ENCODE results near the gene SLC26A9. TPM values are rescaled to one million over a fixed set of nuclear protein-coding genes. Genes with fewer than 3 reads are reported as not detected.
A peak's percentile ranks its signal among the peaks of the same experiment; 100 is the strongest.

Gene SLC26A9
- total RNA-seq, 1 donor from 2014 or later: not detected

DNA sequence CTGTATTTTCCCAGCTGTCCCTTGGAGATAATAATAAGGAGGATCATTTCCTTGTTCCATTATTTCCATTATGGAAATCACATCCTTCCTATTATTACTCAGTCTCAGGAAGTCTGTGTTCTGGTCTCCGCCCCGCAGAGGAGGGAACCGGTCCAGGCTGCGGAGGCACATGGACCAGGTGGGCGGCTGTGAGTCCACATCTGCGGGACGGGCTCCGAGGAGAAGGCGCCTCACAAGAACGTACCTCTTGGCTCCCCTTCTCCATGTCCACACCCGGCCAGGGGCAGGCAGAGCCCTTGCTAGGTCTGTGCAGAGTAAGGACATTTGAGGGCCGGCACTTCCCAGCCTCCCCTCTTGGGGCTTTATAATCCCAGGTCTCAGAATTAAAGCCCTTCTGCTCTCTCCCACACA is 45.3 kb upstream of the SLC26A9 start:
- H3K9me3 Mint-ChIP-seq (ENCODE audit: low read depth): no peaks in the 10 kb centered on the region
- H3K27ac Mint-ChIP-seq (ENCODE audit: unreplicated experiment): no peak overlapping the region
- no peak overlapping the region for H3K4me3 Mint-ChIP-seq (ENCODE audit: unreplicated experiment)

DNA sequence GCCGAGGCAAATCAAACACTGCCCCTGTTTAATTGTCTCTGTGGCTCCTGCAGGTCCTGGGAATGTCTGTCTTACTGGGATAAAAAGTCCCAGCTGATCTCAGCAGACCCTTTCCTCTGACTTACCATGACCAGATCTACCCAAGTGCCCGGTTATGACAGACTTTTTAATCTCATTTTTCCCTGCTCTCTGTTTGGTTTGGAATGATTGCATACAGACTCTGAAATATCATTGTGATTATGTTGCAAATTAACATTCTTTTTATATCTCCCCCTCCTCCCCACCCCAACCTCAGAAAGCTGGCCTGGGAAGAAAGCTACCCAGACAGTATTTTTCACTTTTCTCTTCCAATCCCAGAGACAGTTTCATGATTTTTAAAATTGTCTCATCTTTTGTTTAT is 43.6 kb upstream of the SLC26A9 start:
- Mint-ChIP-seq H3K9me3 (ENCODE audit: low read depth) (no peaks in the 10 kb centered on the region), H3K27ac (ENCODE audit: unreplicated experiment) (peak overlapping the region; percentile 71), H3K4me3 (ENCODE audit: unreplicated experiment) (no peak overlapping the region), H3K4me1 (ENCODE audit: low read depth) (peaks cover 20% of the 10 kb centered on the region), H3K36me3 (ENCODE audit: low read depth) (peaks cover 24% of the 10 kb centered on the region), H3K27me3 (ENCODE audit: low read depth) (no peaks in the 10 kb centered on the region)
- no peak for TF ChIP-seq CTCF (IDR thresholded peaks at IDR 0.05)
- DNase-seq (ENCODE audit: low spot score): no peak

More for the DNA sequence above, 45.3 kb upstream of the SLC26A9 start:
- TF ChIP-seq CTCF (IDR thresholded peaks at IDR 0.05): no peak
- H3K4me1 Mint-ChIP-seq (ENCODE audit: low read depth): peaks cover 20% of the 10 kb centered on the region
- no peak for DNase-seq (ENCODE audit: low spot score)
- peaks cover 24% of the 10 kb centered on the region for H3K36me3 Mint-ChIP-seq (ENCODE audit: low read depth)
- H3K27me3 Mint-ChIP-seq (ENCODE audit: low read depth): no peaks in the 10 kb centered on the region

DNA sequence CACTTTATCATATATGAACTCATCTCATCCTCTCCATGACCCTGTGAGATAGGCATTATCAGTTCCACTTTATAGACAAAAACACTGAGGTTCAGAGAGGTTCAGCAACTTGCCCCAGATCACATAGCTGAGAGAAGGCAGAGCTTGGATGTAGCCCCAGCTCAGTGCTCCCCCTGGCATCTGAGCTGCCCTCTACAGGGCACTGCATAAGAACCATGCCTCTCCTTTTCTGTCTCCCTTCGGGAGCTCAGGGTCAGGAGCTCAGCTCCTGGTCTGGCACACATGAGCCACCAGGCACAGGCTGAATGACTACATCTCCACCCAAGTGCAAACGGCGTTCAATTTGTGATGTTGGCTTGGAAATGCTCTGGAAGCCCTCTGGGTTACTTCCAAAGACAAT is 43.0 kb upstream of the SLC26A9 start:
- H3K36me3 Mint-ChIP-seq (ENCODE audit: low read depth): peaks cover 19% of the 10 kb centered on the region
- H3K4me1 Mint-ChIP-seq (ENCODE audit: low read depth): peaks cover 17% of the 10 kb centered on the region
- peak overlapping the region; percentile 71 for H3K27ac Mint-ChIP-seq (ENCODE audit: unreplicated experiment)
- DNase-seq (ENCODE audit: low spot score): no peak
- H3K9me3 Mint-ChIP-seq (ENCODE audit: low read depth): no peaks in the 10 kb centered on the region
- TF ChIP-seq CTCF (IDR thresholded peaks at IDR 0.05): no peak
- H3K4me3 Mint-ChIP-seq (ENCODE audit: unreplicated experiment): no peak overlapping the region
- no peaks in the 10 kb centered on the region for H3K27me3 Mint-ChIP-seq (ENCODE audit: low read depth)

GRCh38 chr1:205985330-205986005 is 42.2 kb upstream of the SLC26A9 start:
- no peak for TF ChIP-seq CTCF (IDR thresholded peaks at IDR 0.05)
- DNase-seq (ENCODE audit: low spot score): no peak
- H3K36me3 Mint-ChIP-seq (ENCODE audit: low read depth): peaks cover 15% of the 10 kb centered on the region

GRCh38 chr1:205983925-205984725 is 40.9 kb upstream of the SLC26A9 start:
- H3K27ac Mint-ChIP-seq (ENCODE audit: unreplicated experiment): no peak overlapping the region
- H3K36me3 Mint-ChIP-seq (ENCODE audit: low read depth): peaks cover 10% of the 10 kb centered on the region
- peaks cover 14% of the 10 kb centered on the region for H3K4me1 Mint-ChIP-seq (ENCODE audit: low read depth)
- peak; percentile 88 for TF ChIP-seq CTCF (IDR thresholded peaks at IDR 0.05)
- peak; percentile 90 for DNase-seq (ENCODE audit: low spot score)
- no peak overlapping the region for H3K4me3 Mint-ChIP-seq (ENCODE audit: unreplicated experiment)
- no peaks in the 10 kb centered on the region for H3K27me3 Mint-ChIP-seq (ENCODE audit: low read depth)
- H3K9me3 Mint-ChIP-seq (ENCODE audit: low read depth): no peaks in the 10 kb centered on the region

More at GRCh38 chr1:205985330-205986005, 42.2 kb upstream of the SLC26A9 start:
- no peaks in the 10 kb centered on the region for H3K9me3 Mint-ChIP-seq (ENCODE audit: low read depth)
- H3K4me3 Mint-ChIP-seq (ENCODE audit: unreplicated experiment): no peak overlapping the region
- no peak overlapping the region for H3K27ac Mint-ChIP-seq (ENCODE audit: unreplicated experiment)
- no peaks in the 10 kb centered on the region for H3K27me3 Mint-ChIP-seq (ENCODE audit: low read depth)
- peaks cover 14% of the 10 kb centered on the region for H3K4me1 Mint-ChIP-seq (ENCODE audit: low read depth)
